Spleen (tissue), 13 donors: Measurements from ENCODE around the gene PIH1D1. TPM values are rescaled to one million over a fixed set of nuclear protein-coding genes. Genes with fewer than 3 reads are reported as not detected.

ENCODE experiments used
- DNase-seq: peaks from one replicate; pipeline ENCODE4 v3.0.0-alpha.2; 2020
- H3K27ac ChIP-seq, 8 donors: fragments of 200-600 bp; sonication (generic) in 7 of 8; 1 replicate in 4 of 8; 2 replicates in 4 of 8; pipeline versions ENCODE4 v1.5.0 to v1.8.0; 2016 to 2021; ENCODE audit warnings: inconsistent platforms in 4 of 8, mild to moderate bottlenecking in 4 of 8, moderate library complexity in 1 of 8
- H3K27me3 ChIP-seq, 7 donors: fragments of 200-600 bp; sonication (generic) in 6 of 7; replicated peaks in 1 of 7; 1 replicate in 4 of 7; 2 replicates in 3 of 7; pipeline versions ENCODE4 v1.5.0 to v1.8.0; 2016 to 2021; ENCODE audit warnings: inconsistent platforms in 3 of 7, mild to moderate bottlenecking in 1 of 7
- H3K36me3 ChIP-seq, 6 donors: fragments of 200-600 bp; sonication (generic) in 5 of 6; 1 replicate in 4 of 6; 2 replicates in 2 of 6; pipeline versions ENCODE4 v1.5.0 to v1.8.0; 2016 to 2021; ENCODE audit warnings: inconsistent platforms in 2 of 6
- H3K4me1 ChIP-seq, 6 donors: fragments of 200-600 bp; sonication (generic) in 5 of 6; 1 replicate in 3 of 6; 2 replicates in 3 of 6; pipeline versions ENCODE4 v1.5.0 to v1.8.0; 2016 to 2021; ENCODE audit warnings: inconsistent platforms in 3 of 6
- H3K4me3 ChIP-seq, 8 donors: fragments of 200-600 bp; sonication (generic) in 7 of 8; 1 replicate in 4 of 8; 2 replicates in 4 of 8; pipeline versions ENCODE4 v1.5.0 to v1.8.0; 2016 to 2021; ENCODE audit warnings: inconsistent platforms in 4 of 8, mild to moderate bottlenecking in 4 of 8, moderate library complexity in 2 of 8
- H3K9me3 ChIP-seq, 8 donors: fragments of 200-600 bp; sonication (generic) in 7 of 8; 1 replicate in 4 of 8; 2 replicates in 4 of 8; pipeline versions ENCODE4 v1.5.0 to v1.8.0; 2016 to 2021; ENCODE audit warnings: inconsistent platforms in 4 of 8
- CTCF ChIP-seq, 11 experiments: fragments of 200-600 bp in 7 of 11; fragments of 450-650 bp in 4 of 11; sonication (generic) in 4 of 11; IDR thresholded peaks in 8 of 11; conservative IDR thresholded peaks in 3 of 11; 1 replicate in 7 of 11; 2 replicates in 4 of 11; pipeline versions ENCODE4 v1.4.0 to v1.8.0; 2016 to 2021; ENCODE audit warnings: antibody characterized with exemption in 11 of 11, inconsistent platforms in 4 of 11, mild to moderate bottlenecking in 1 of 11
- POLR2A ChIP-seq, 3 donors: fragments of 450-650 bp; IDR thresholded peaks; one replicate each; pipeline ENCODE4 v1.5.1; 2017; ENCODE audit warnings: antibody characterized with exemption in 3 of 3, mild to moderate bottlenecking in 1 of 3
- POLR2AphosphoS5 ChIP-seq, 3 donors: sonication (generic); formaldehyde crosslinking; IDR thresholded peaks; one replicate each; pipeline ENCODE4 v1.5.1; 2017; ENCODE audit warnings: antibody characterized with exemption in 3 of 3
- WGBS, 5 donors: extraction: QIAGEN DNeasy Blood & Tissue Kit in 3 of 5; methylation state at CpG; one replicate each; pipeline versions ENCODE4 v1.1.5 to v1.1.7; 2013 to 2018; 5-methylcytosine and 5-hydroxymethylcytosine counted together
- intact Hi-C: fragments of 100-400 bp; cut with DNase I; formaldehyde crosslinking; loops from one replicate; pipeline ENCODE4 v1.15.0; 2023; ENCODE audit warnings: low total_unique reads
- long read RNA-seq, 2 donors: transcript quantifications; one replicate each; lab custom pipeline, GENCODE V29; 2026
- polyA plus RNA-seq, 3 donors: library from polyadenylated mRNA; stranded (reverse); fragments of 200-250 nt; gene quantifications; one replicate each; pipeline ENCODE4 v1.2.1, GENCODE V29; 2013
- total RNA-seq, 7 donors: library from RNA; depleted of rRNA in 3 of 7; stranded (reverse); fragments of >200 nt in 3 of 7; fragmentation: NEBNext Ultra II Directional in 4 of 7; extraction: Animal tissue kit (Norgen Biotek cat#: 25700) in 4 of 7; gene quantifications; one replicate each; pipeline versions ENCODE4 v1.1.0 to v1.2.1, GENCODE V29; 2016 to 2021
- donor health status: healthy with polysubstance abuse.
- donor health status: DM: no; HTN: no; CAD: no; lungs with moderate emphysema.
- donor health status: DM: no; HTN: no; CAD: no.
- donor health status: Bipolar disorder and iron deficiency.
- donor health status: healthy.
- donor health status: DM: no; HTN: no; CAD: no.
- donor health status: DM: yes; HTN: yes; CAD: no.

Gene PIH1D1
- 10 to 100 TPM; 76.0 to 94.3 (median 86.1) TPM for total RNA-seq
- 100 to 1,000 TPM in 2 of 3 donors, 10 to 100 TPM in 1; 85.3 to 140 (median 118) TPM for polyA plus RNA-seq
- long read RNA-seq, donor 1, transcript PIH1D1-201 (9 exons, 1,192 nt): major isoform, 24 of 58 reads
- long read RNA-seq, donor 1, partial matches to known transcripts: 23 of 58 reads
- long read RNA-seq, donor 1, other reads (novel, unspliced or antisense): 7 of 58 reads
- long read RNA-seq, donor 2, transcript PIH1D1-223 (2 exons, 474 nt): minor isoform, 8 of 24 reads
- long read RNA-seq, donor 2, transcript PIH1D1-201 (9 exons, 1,192 nt): major isoform, 13 of 24 reads
- long read RNA-seq, donor 2, partial matches to known transcripts: 0 of 24 reads
- long read RNA-seq, donor 2, other reads (novel, unspliced or antisense): 0 of 24 reads

GRCh38 chr19:49451430-49452181 lies at the start of gene PIH1D1:
PIH1D1 (minus strand) TSS chr19:49451814; CDS start chr19:49451574, 240 bp downstream.
- peak; percentile 96 for DNase-seq
- H3K4me1 ChIP-seq: peaks cover 13 to 87% (median 43%) of the 10 kb centered on the region in 6 donors
- peaks cover 0 to 49% (median 18%) of the 10 kb centered on the region in 6 donors for H3K36me3 ChIP-seq
- intact Hi-C loops: no loop called here
- no peaks in the 10 kb centered on the region for H3K27me3 ChIP-seq
- WGBS, 5 donors: 1% methylated on average over 33 to 42 of the region's 42 CpGs
- H3K4me3 ChIP-seq: peak within 1 kb of the TSS; percentile 65 to 85 (median 74)
- no peaks in the 10 kb centered on the region for H3K9me3 ChIP-seq
- TF ChIP-seq POLR2AphosphoS5 (IDR thresholded peaks at IDR 0.05) (peak; percentile 74 to 98 (median 82)), CTCF (IDR thresholded peaks at IDR 0.05 in 8 of 11, conservative IDR thresholded peaks at IDR 0.05 in 3 of 11) (peak in 5 of 11 experiments; percentile 14 to 45 (median 41)), POLR2A (IDR thresholded peaks at IDR 0.05) (peak in 1 of 3 donors; percentile 34)
- H3K27ac ChIP-seq: peak within 1 kb of the TSS; percentile 95 to 98 (median 98)

GRCh38 chr19:49499030-49499670 lies 47.5 kb upstream of the PIH1D1 start:
- no peaks in the 10 kb centered on the region for H3K27me3 ChIP-seq
- peak; percentile 81 for DNase-seq
- 52 to 70% (median 65%) methylated on average over 18 to 19 of the region's 19 CpGs for WGBS, 5 donors
- H3K4me3 ChIP-seq: peak overlapping the region; percentile 42 to 91 (median 71)
- TF ChIP-seq POLR2AphosphoS5 (IDR thresholded peaks at IDR 0.05) (no peak), POLR2A (IDR thresholded peaks at IDR 0.05) (no peak), CTCF (IDR thresholded peaks at IDR 0.05 in 8 of 11, conservative IDR thresholded peaks at IDR 0.05 in 3 of 11) (no peak)
- H3K4me1 ChIP-seq: peaks cover 37 to 88% (median 75%) of the 10 kb centered on the region in 6 donors
- peak overlapping the region; percentile 89 to 100 (median 96) for H3K27ac ChIP-seq
- H3K36me3 ChIP-seq: peaks cover 6 to 32% (median 28%) of the 10 kb centered on the region in 6 donors
- no peaks in the 10 kb centered on the region for H3K9me3 ChIP-seq
- intact Hi-C loops: no loop called here

GRCh38 chr19:49498475-49498874 lies 46.9 kb upstream of the PIH1D1 start:
- H3K27me3 ChIP-seq: no peaks in the 10 kb centered on the region
- intact Hi-C loops: no loop called here
- TF ChIP-seq POLR2AphosphoS5 (IDR thresholded peaks at IDR 0.05) (no peak), POLR2A (IDR thresholded peaks at IDR 0.05) (no peak), CTCF (IDR thresholded peaks at IDR 0.05 in 8 of 11, conservative IDR thresholded peaks at IDR 0.05 in 3 of 11) (no peak)
- 74 to 80% (median 75%) methylated on average over 7 of the region's 7 CpGs for WGBS, 5 donors
- DNase-seq: no peak
- H3K36me3 ChIP-seq: peaks cover 6 to 32% (median 28%) of the 10 kb centered on the region in 6 donors
- peak overlapping the region in 7 of 8 donors; percentile 52 to 91 (median 77) for H3K4me3 ChIP-seq
- no peaks in the 10 kb centered on the region for H3K9me3 ChIP-seq
- peaks cover 37 to 90% (median 76%) of the 10 kb centered on the region in 6 donors for H3K4me1 ChIP-seq
- peak overlapping the region in 7 of 8 donors; percentile 90 to 100 (median 98) for H3K27ac ChIP-seq
